Muscle layer of colon (tissue), 2 donors: ENCODE results near the gene LRRC53.

ENCODE experiments used
- H3K27ac ChIP-seq: one replicate; pipeline ENCODE4 v1.7.0; 2013; ENCODE audit warnings: low read depth, mild to moderate bottlenecking, low read length, moderate library complexity
- H3K27me3 ChIP-seq, 2 donors: one replicate each; pipeline ENCODE4 v1.7.0; 2013; ENCODE audit warnings: low read length in 2 of 2, mild to moderate bottlenecking in 2 of 2; ENCODE audit not compliant: insufficient read depth in 2 of 2, control insufficient read depth in 1 of 2
- H3K36me3 ChIP-seq: one replicate; pipeline ENCODE4 v1.7.0; 2013; ENCODE audit warnings: mild to moderate bottlenecking, low read length; ENCODE audit not compliant: insufficient read depth
- H3K4me1 ChIP-seq: one replicate; pipeline ENCODE4 v1.7.0; 2013; ENCODE audit warnings: mild to moderate bottlenecking, low read length; ENCODE audit not compliant: insufficient read depth
- H3K4me3 ChIP-seq, 2 donors: one replicate each; pipeline ENCODE4 v1.7.0; 2013; ENCODE audit warnings: low read length in 2 of 2, low read depth in 1 of 2, mild to moderate bottlenecking in 1 of 2, moderate library complexity in 1 of 2
- H3K9ac ChIP-seq: one replicate; pipeline ENCODE4 v1.7.0; 2013; ENCODE audit warnings: low read length
- H3K9me3 ChIP-seq: one replicate; pipeline ENCODE4 v1.7.0; 2013; ENCODE audit warnings: mild to moderate bottlenecking, low read length
- donor health status: abdominal sarcoma.
- donor health status: Adenocarcinoma of cecum.

Gene LRRC53

DNA sequence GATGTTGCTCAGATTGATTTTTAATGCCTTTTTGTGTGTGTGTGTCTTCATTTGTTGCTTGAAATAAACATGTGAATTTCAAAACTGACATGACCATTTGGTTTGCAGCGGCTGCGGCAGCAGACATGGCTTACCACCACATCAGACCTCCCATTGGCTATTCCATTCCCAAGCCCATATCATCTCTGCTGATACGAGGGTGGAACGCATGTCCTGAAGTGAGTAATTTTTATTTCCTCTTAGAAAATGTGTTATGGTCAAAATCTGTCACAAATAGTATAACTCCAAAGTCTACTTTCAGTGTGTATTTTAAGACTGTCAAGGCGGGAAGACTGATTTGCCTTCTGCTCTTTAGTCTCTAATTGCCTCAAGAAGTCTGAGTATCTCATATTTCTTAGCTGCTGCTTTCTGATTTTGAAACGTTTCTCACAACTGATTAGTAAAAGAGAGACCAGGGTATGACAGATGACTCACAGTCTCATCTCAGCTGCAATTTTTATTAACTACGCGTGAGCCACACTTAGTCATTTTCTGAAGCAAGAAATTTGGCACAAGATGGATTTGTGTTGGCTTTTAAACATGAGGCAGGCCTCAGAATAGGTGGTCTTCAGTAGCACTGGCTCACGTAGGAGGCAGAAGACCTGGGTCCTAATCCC, 49.0 kb downstream of the LRRC53 start:
- Histone ChIP-seq H3K4me1 (no peaks in the 10 kb centered on the region), H3K9ac (no peak overlapping the region), H3K4me3 (no peak overlapping the region), H3K27ac (no peak overlapping the region), H3K36me3 (no peaks in the 10 kb centered on the region), H3K27me3 (no peaks in the 10 kb centered on the region), H3K9me3 (no peaks in the 10 kb centered on the region)

GRCh38 chr1:74457253-74457652, 55.2 kb downstream of the LRRC53 start:
- no peak overlapping the region for H3K27ac ChIP-seq
- no peak overlapping the region for H3K9ac ChIP-seq
- no peaks in the 10 kb centered on the region for H3K36me3 ChIP-seq
- no peak overlapping the region for H3K4me3 ChIP-seq
- H3K4me1 ChIP-seq = no peaks in the 10 kb centered on the region
- no peaks in the 10 kb centered on the region for H3K27me3 ChIP-seq
- no peaks in the 10 kb centered on the region for H3K9me3 ChIP-seq

- H3K27me3 ChIP-seq = no peaks in the 10 kb centered on the region
- no peaks in the 10 kb centered on the region for H3K4me1 ChIP-seq
- H3K4me3 ChIP-seq = no peak overlapping the region
- H3K27ac ChIP-seq = no peak overlapping the region
- no peaks in the 10 kb centered on the region for H3K36me3 ChIP-seq
- no peaks in the 10 kb centered on the region for H3K9me3 ChIP-seq
- H3K9ac ChIP-seq = no peak overlapping the region
Observed at GRCh38 chr1:74455390-74455789, 57.0 kb downstream of the LRRC53 start.

DNA sequence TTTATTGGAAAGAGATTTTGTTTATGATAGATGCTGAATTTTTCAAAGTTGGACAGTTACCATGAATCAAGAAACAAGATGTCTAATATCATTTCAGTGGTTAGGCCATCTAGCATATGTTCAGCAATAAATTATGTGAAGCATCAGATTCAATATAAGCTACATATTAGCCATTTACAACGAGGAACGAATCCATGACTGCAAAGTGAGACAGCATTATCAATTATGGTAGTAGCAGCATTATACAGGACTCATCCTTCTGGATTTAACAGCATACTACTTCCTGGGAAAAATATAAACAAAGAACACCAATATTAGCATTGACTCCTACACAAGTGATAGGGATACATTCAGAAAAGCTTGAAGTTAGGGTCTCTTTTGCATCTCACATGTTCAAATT, 59.1 kb downstream of the LRRC53 start:
- H3K36me3 ChIP-seq = no peaks in the 10 kb centered on the region
- H3K27me3 ChIP-seq = no peaks in the 10 kb centered on the region
- no peak overlapping the region for H3K4me3 ChIP-seq
- no peaks in the 10 kb centered on the region for H3K9me3 ChIP-seq
- H3K27ac ChIP-seq = no peak overlapping the region
- H3K4me1 ChIP-seq = no peaks in the 10 kb centered on the region
- H3K9ac ChIP-seq = no peak overlapping the region

- Histone ChIP-seq H3K4me3 (no peak overlapping the region), H3K36me3 (no peaks in the 10 kb centered on the region), H3K4me1 (no peaks in the 10 kb centered on the region), H3K27me3 (no peaks in the 10 kb centered on the region), H3K9ac (no peak overlapping the region), H3K9me3 (no peaks in the 10 kb centered on the region), H3K27ac (no peak overlapping the region)
Observed at GRCh38 chr1:74452035-74452434, 60.4 kb downstream of the LRRC53 start.

DNA sequence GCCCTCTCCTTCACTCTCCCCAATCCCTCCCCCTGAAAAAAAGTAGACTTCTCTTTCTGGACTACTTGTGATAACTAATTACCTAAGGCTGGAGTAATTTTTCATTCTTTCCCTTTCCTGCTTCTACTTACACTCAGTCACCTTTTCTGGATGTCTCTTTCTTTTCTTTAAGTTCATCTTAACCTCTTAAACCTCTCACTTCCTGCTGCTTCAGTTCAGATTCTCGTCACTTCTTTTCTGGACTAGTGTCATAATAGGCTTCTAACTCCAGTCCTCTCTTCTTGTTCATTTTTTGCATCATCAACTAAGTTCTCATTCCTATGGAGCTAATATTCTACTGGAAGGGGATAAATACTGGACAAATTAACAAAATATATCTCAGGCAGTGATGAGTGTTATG, 75.4 kb downstream of the LRRC53 start:
- Histone ChIP-seq H3K9ac (no peak overlapping the region), H3K4me1 (no peaks in the 10 kb centered on the region), H3K9me3 (no peaks in the 10 kb centered on the region), H3K36me3 (no peaks in the 10 kb centered on the region), H3K27me3 (no peaks in the 10 kb centered on the region), H3K4me3 (no peak overlapping the region), H3K27ac (no peak overlapping the region)

DNA sequence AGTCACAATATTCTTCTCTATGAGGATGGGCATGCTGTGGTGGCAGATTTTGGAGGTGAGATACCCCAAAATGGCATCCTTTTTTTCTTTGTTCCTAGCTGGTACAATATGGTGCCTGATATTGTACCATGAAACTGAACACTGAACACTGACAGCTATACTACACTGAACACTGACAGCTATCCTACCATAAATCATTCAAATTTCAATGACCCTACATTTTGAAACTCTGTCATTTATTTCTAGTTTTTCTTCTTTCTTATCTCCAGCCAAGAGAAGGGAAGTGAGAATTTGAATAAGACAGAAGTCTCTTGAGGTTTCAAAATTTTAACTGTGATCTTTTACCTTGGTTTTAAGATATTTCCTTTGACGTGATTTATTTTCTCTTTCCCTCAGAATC, 76.3 kb downstream of the LRRC53 start:
- H3K4me3 ChIP-seq = no peak overlapping the region
- no peaks in the 10 kb centered on the region for H3K9me3 ChIP-seq
- no peaks in the 10 kb centered on the region for H3K36me3 ChIP-seq
- no peak overlapping the region for H3K27ac ChIP-seq
- no peak overlapping the region for H3K9ac ChIP-seq
- no peaks in the 10 kb centered on the region for H3K27me3 ChIP-seq
- no peaks in the 10 kb centered on the region for H3K4me1 ChIP-seq

- Histone ChIP-seq H3K36me3 (no peaks in the 10 kb centered on the region), H3K9ac (no peak overlapping the region), H3K27ac (no peak overlapping the region), H3K9me3 (no peaks in the 10 kb centered on the region), H3K4me3 (no peak overlapping the region), H3K27me3 (no peaks in the 10 kb centered on the region), H3K4me1 (no peaks in the 10 kb centered on the region)
Observed at GRCh38 chr1:74434321-74434720, 78.1 kb downstream of the LRRC53 start.

DNA sequence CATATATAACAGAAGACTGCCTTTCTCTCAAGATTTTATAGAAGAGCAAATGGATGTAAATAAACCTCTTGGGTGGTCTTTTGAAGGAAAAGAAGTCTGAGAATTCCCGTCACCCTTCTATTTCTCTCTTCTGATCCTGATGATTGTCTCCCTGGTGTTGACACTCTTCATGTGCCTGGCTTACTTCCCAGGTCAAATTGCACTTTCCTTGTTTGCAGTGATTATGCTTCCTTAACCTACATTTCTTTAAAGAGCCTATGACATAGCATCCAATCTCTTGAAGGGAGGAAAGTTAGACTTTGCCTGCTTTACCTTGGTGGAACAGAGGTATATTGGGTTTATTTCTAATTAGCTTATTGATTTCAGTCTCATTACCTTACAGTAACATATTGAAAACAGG, 80.1 kb downstream of the LRRC53 start:
- Histone ChIP-seq H3K4me1 (no peaks in the 10 kb centered on the region), H3K9me3 (no peaks in the 10 kb centered on the region), H3K27me3 (no peaks in the 10 kb centered on the region), H3K4me3 (no peak overlapping the region), H3K9ac (no peak overlapping the region), H3K27ac (no peak overlapping the region), H3K36me3 (no peaks in the 10 kb centered on the region)

- no peak overlapping the region for H3K9ac ChIP-seq
- H3K4me1 ChIP-seq = peaks cover under 1% of the 10 kb centered on the region
- H3K9me3 ChIP-seq = no peaks in the 10 kb centered on the region
- H3K4me3 ChIP-seq = no peak overlapping the region
- H3K27me3 ChIP-seq = no peaks in the 10 kb centered on the region
- no peaks in the 10 kb centered on the region for H3K36me3 ChIP-seq
- H3K27ac ChIP-seq = no peak overlapping the region
Observed at GRCh38 chr1:74431531-74431930, 80.9 kb downstream of the LRRC53 start.

DNA sequence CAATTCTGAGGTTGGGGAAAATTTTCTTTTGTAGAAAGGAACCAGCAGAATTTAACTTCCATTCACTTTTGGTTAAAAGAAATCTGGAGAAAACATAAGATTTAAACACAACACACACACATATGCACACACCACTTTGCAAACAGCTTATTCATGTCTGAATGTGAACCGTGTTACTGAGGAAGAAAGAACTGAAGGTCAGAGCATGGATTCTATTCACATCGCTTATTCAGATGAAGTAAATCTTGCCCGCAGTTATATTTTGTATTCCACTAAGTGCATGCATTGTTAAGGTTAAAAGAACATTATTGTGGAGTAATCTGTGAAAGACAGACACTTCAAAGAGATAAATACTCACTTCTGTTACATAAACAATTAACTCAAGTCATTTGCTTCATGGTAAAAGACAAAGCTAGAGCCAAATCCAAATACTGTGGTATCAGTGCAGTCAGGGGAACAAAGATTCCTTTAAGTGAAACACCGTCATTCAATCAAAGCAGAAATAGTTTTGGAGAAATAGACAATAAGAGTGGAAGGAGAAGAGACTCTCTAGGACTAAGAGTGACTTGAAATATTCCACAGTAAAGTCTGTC, 82.0 kb downstream of the LRRC53 start:
- H3K4me3 ChIP-seq = no peak overlapping the region
- no peaks in the 10 kb centered on the region for H3K36me3 ChIP-seq
- H3K27ac ChIP-seq = no peak overlapping the region
- no peaks in the 10 kb centered on the region for H3K27me3 ChIP-seq
- H3K9me3 ChIP-seq = no peaks in the 10 kb centered on the region
- H3K9ac ChIP-seq = no peak overlapping the region
- peaks cover 12% of the 10 kb centered on the region for H3K4me1 ChIP-seq

- Histone ChIP-seq H3K27me3 (no peaks in the 10 kb centered on the region), H3K36me3 (no peaks in the 10 kb centered on the region), H3K27ac (no peak overlapping the region), H3K4me3 (no peak overlapping the region), H3K9me3 (no peaks in the 10 kb centered on the region), H3K4me1 (peaks cover 14% of the 10 kb centered on the region), H3K9ac (no peak overlapping the region)
Observed at GRCh38 chr1:74429580-74429979, 82.8 kb downstream of the LRRC53 start.
